HepG2 (cell line): ENCODE measurements around the gene HBEGF. TPM values are rescaled to one million over a fixed set of nuclear protein-coding genes. Genes with fewer than 3 reads are reported as not detected.
A peak's percentile ranks its signal among the peaks of the same experiment; 100 is the strongest.

Experiments used
- ADNP ChIP-seq: sonication (generic); formaldehyde crosslinking; IDR thresholded peaks from 2 replicates; pipeline ENCODE4 v1.4.0; 2020; ENCODE audit warnings: missing genetic modification reagents
- HDAC1 ChIP-seq: sonication (generic); formaldehyde crosslinking; IDR thresholded peaks from 2 replicates; pipeline ENCODE4 v1.5.1; 2020; ENCODE audit warnings: mild to moderate bottlenecking, missing genetic modification reagents
- HOMEZ ChIP-seq: IDR thresholded peaks from 2 replicates; pipeline ENCODE4 v1.6.1; 2016; ENCODE audit warnings: low read depth
- KLF13 ChIP-seq: sonication (generic); formaldehyde crosslinking; IDR thresholded peaks from 2 replicates; pipeline ENCODE4 v1.4.0; 2020; ENCODE audit warnings: mild to moderate bottlenecking, missing genetic modification reagents
- NFIC ChIP-seq: IDR thresholded peaks from 2 replicates; pipeline ENCODE4 v1.6.1; 2012; ENCODE audit warnings: mild to moderate bottlenecking, low read length, inconsistent platforms
- NR2C2 ChIP-seq: sonication (generic); formaldehyde crosslinking; IDR thresholded peaks from 2 replicates; pipeline ENCODE4 v1.4.0; 2020; ENCODE audit warnings: missing genetic modification reagents, mild to moderate bottlenecking, moderate library complexity, borderline replicate concordance
- POLR2AphosphoS5 ChIP-seq: IDR thresholded peaks from 2 replicates; pipeline ENCODE4 v1.6.1; 2012; ENCODE audit warnings: low read depth, low read length
- RBM39 ChIP-seq: fragments of 200-400 bp; formaldehyde crosslinking; IDR thresholded peaks from one replicate; pipeline ENCODE4 v1.6.1; 2018; ENCODE audit warnings: antibody characterized with exemption, mild to moderate bottlenecking, low read depth, low read length; ENCODE audit not compliant: poor library complexity, severe bottlenecking
- SALL2 ChIP-seq: sonication (generic); formaldehyde crosslinking; IDR thresholded peaks from 2 replicates; pipeline ENCODE4 v1.8.1; 2023; ENCODE audit warnings: mild to moderate bottlenecking, missing genetic modification reagents, inconsistent platforms
- SMAD1 ChIP-seq: sonication (generic); formaldehyde crosslinking; IDR thresholded peaks from 2 replicates; pipeline ENCODE4 v1.4.0; 2020; ENCODE audit warnings: missing genetic modification reagents, low read depth, mild to moderate bottlenecking, borderline replicate concordance
- WIZ ChIP-seq: sonication (generic); formaldehyde crosslinking; IDR thresholded peaks from 2 replicates; pipeline ENCODE4 v1.5.1; 2020; ENCODE audit warnings: mild to moderate bottlenecking, missing genetic modification reagents
- XRCC5 ChIP-seq: fragments of 200-400 bp; formaldehyde crosslinking; optimal IDR thresholded peaks from 2 replicates; pipeline ENCODE3; 2017; ENCODE audit warnings: mild to moderate bottlenecking, low read length
- ZNF329 ChIP-seq: sonication (generic); formaldehyde crosslinking; IDR thresholded peaks from 2 replicates; pipeline ENCODE4 v1.9.0; 2021; ENCODE audit warnings: low read depth, mild to moderate bottlenecking, missing genetic modification reagents
- ZNF772 ChIP-seq: sonication (generic); formaldehyde crosslinking; IDR thresholded peaks from 2 replicates; pipeline ENCODE4 v1.5.0; 2020; ENCODE audit warnings: mild to moderate bottlenecking, missing genetic modification reagents
- ZNF891 ChIP-seq: sonication (generic); formaldehyde crosslinking; IDR thresholded peaks from 2 replicates; pipeline ENCODE4 v1.5.0; 2020; ENCODE audit warnings: mild to moderate bottlenecking, missing genetic modification reagents
- polyA plus RNA-seq, 8 experiments: library from polyadenylated mRNA; depleted of rRNA in 3 of 8; stranded (reverse) in 7 of 8; unstranded in 1 of 8; fragments of >200 nt; fragmentation: Illumina TruSeq in 4 of 8; extraction: Trizol in 4 of 8; gene quantifications; 2 replicates each; pipeline versions ENCODE4 v1.2.1 to v1.2.3, GENCODE V29; 2011 to 2016; ENCODE audit warnings: low read depth in 4 of 8, missing spikeins in 1 of 8, mixed read lengths in 1 of 8; ENCODE audit not compliant: insufficient read depth in 1 of 8
- total RNA-seq, 5 experiments: library from RNA; depleted of rRNA; stranded (reverse); fragments of >200 nt; fragmentation: Illumina TruSeq; extraction: Trizol; gene quantifications; 2 replicates each; pipeline ENCODE4 v1.2.3, GENCODE V29; 2016; ENCODE audit warnings: low read depth in 1 of 5
- TF ChIP-seq, protein P1 (sequence below): sonication (generic); formaldehyde crosslinking; IDR thresholded peaks from 2 replicates; pipeline ENCODE4 v1.8.0; 2022; ENCODE audit warnings: mild to moderate bottlenecking, missing genetic modification reagents; ENCODE audit not compliant: insufficient replicate concordance
- TF ChIP-seq, protein P2 (sequence below): sonication (generic); formaldehyde crosslinking; IDR thresholded peaks from 2 replicates; pipeline ENCODE4 v1.8.0; 2022; ENCODE audit warnings: mild to moderate bottlenecking, missing genetic modification reagents
- TF ChIP-seq, protein P3 (sequence below): IDR thresholded peaks from 2 replicates; pipeline ENCODE4 v1.6.1; 2012; ENCODE audit warnings: inconsistent platforms

HBEGF gene
- total and polyA plus RNA-seq, 2 of the 13 experiments (the other 11 are each of a cell fraction or from before 2014, with no cell fraction given): 1.7 to 5.0 TPM

- TF ChIP-seq, protein P1, sequence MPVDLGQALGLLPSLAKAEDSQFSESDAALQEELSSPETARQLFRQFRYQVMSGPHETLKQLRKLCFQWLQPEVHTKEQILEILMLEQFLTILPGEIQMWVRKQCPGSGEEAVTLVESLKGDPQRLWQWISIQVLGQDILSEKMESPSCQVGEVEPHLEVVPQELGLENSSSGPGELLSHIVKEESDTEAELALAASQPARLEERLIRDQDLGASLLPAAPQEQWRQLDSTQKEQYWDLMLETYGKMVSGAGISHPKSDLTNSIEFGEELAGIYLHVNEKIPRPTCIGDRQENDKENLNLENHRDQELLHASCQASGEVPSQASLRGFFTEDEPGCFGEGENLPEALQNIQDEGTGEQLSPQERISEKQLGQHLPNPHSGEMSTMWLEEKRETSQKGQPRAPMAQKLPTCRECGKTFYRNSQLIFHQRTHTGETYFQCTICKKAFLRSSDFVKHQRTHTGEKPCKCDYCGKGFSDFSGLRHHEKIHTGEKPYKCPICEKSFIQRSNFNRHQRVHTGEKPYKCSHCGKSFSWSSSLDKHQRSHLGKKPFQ (CRISPR knock-in tag): peak; percentile 70
- TF ChIP-seq SALL2 (CRISPR knock-in tag) (0 out of 2 replicates have a peak, but pooled peaks have one; percentile 39), WIZ (CRISPR knock-in tag) (0 out of 2 replicates have a peak, but pooled peaks have one; percentile 79), ZNF329 (CRISPR knock-in tag) (peak; percentile 75; the same call in 1 of the 2 replicates), HDAC1 (CRISPR knock-in tag) (peak; percentile 72), XRCC5 (peak; percentile 35), HOMEZ (CRISPR knock-in tag) (no peak), SMAD1 (CRISPR knock-in tag) (0 out of 2 replicates have a peak, but pooled peaks have one; percentile 35), ADNP (CRISPR knock-in tag) (no peak), NR2C2 (CRISPR knock-in tag) (peak; percentile 24; the same call in 1 of the 2 replicates), ZNF891 (0 out of 2 replicates have a peak, but pooled peaks have one; percentile 62), KLF13 (CRISPR knock-in tag) (0 out of 2 replicates have a peak, but pooled peaks have one; percentile 35), RBM39 (peak; percentile 88), NFIC (no peak), POLR2AphosphoS5 (peak; percentile 58), ZNF772 (CRISPR knock-in tag) (peak; percentile 29; the same call in 1 of the 2 replicates)
- TF ChIP-seq, protein P2, sequence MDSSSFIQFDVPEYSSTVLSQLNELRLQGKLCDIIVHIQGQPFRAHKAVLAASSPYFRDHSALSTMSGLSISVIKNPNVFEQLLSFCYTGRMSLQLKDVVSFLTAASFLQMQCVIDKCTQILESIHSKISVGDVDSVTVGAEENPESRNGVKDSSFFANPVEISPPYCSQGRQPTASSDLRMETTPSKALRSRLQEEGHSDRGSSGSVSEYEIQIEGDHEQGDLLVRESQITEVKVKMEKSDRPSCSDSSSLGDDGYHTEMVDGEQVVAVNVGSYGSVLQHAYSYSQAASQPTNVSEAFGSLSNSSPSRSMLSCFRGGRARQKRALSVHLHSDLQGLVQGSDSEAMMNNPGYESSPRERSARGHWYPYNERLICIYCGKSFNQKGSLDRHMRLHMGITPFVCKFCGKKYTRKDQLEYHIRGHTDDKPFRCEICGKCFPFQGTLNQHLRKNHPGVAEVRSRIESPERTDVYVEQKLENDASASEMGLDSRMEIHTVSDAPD (CRISPR knock-in tag): no peak
- TF ChIP-seq, protein P3, sequence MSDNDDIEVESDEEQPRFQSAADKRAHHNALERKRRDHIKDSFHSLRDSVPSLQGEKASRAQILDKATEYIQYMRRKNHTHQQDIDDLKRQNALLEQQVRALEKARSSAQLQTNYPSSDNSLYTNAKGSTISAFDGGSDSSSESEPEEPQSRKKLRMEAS: peak; percentile 63
Measured at GRCh38 chr5:140346348-140347221, at the start of gene HBEGF (continued).
